ENCODE results near the gene TUBA1C. TPM values are rescaled to one million over a fixed set of nuclear protein-coding genes. Genes with fewer than 3 reads are reported as not detected.

TUBA1C gene
- total and polyA plus RNA-seq, 2 of the 8 experiments (the other 6 are each of a cell fraction or from before 2014, with no cell fraction given) = 504 to 3,101 TPM

- TF ChIP-seq CHD7 (IDR thresholded peaks at IDR 0.05; ENCODE audit: insufficient replicate concordance, low read length) (no peak), HDAC2 (IDR thresholded peaks at IDR 0.05; ENCODE audit: borderline replicate concordance in 1 of 2, low read depth in 2 of 2, low read length in 2 of 2) (0 out of 4 replicates have a peak, but pooled peaks of 1 of the 2 experiments have one; percentile 19), SIRT6 (IDR thresholded peaks at IDR 0.05; ENCODE audit: low read length) (no peak), NANOG (IDR thresholded peaks at IDR 0.05; ENCODE audit: insufficient read depth, low read depth, low read length, poor library complexity, severe bottlenecking) (no peak), EGR1 (IDR thresholded peaks at IDR 0.05; ENCODE audit: borderline replicate concordance, low read depth, low read length) (no peak), ASH2L (IDR thresholded peaks at IDR 0.05; ENCODE audit: low read length) (peak; percentile 35), YY1 (IDR thresholded peaks at IDR 0.05; ENCODE audit: low read depth, low read length) (peak; percentile 61; the same call in 1 of the 2 replicates), CHD2 (IDR thresholded peaks at IDR 0.05; ENCODE audit: low read length) (no peak), TAF7 (optimal IDR thresholded peaks at IDR 0.05; ENCODE audit: borderline replicate concordance, low read depth, low read length) (no peak), KDM5A (IDR thresholded peaks at IDR 0.05; ENCODE audit: low read length) (no peak)
Measured at GRCh38 chr12:49296836-49297694, 32.2 kb downstream of the TUBA1C start (continued).

Data from H1 (cell line).